Measurements from ENCODE around the gene CPZ.
"Not testable (repeated sequence)": the region's sequence is repeated elsewhere in the genome, so short reads cannot be mapped to it uniquely, and the experiment has no call there.

Gene CPZ

DNA sequence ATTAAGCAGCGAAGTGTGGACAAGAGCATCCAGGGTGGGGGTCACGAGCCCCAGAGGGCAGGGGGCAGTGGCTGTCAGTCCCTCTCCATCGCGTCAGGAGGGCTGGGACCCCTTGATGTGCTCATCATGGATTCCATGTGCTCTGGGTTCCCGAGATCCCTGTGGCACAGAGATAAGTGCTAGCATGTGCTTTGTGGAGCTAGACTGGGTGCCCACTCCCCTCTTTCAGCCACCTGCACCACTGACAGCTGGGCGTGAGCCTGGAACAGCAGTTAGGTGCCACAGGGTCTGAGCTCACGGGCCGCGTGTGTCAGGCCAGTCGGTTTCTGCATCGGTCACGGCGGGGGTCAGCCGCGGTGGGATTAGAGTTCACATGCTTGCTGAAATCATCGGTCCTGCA lies 24.3 kb downstream of the CPZ start:
- no peak for TF ChIP-seq CTCF (IDR thresholded peaks at IDR 0.05; ENCODE audit: control extremely low read depth, extremely low read depth, low read depth, missing control alignments)
- DNase-seq (ENCODE audit: extremely low spot score), result no peak
- POLR2A ChIA-PET, result no interaction called here
- CTCF ChIA-PET, result interaction anchor here (1.2 to 1.3 kb wide), 2 partner anchors 10 to 281 kb away, joined by 3 to 4 read pairs; no protein-coding TSS in a partner anchor

- POLR2A ChIA-PET, result no interaction called here
- CTCF ChIA-PET, result no interaction called here
- no peak for TF ChIP-seq CTCF (IDR thresholded peaks at IDR 0.05; ENCODE audit: control extremely low read depth, extremely low read depth, low read depth, missing control alignments)
- no peak for DNase-seq (ENCODE audit: extremely low spot score)
These were observed 25.0 kb downstream of the CPZ start for GRCh38 chr4:8617486-8618040.

GRCh38 chr4:8618421-8618820 lies 25.9 kb downstream of the CPZ start:
- ChIA-PET POLR2A (no interaction called here), CTCF (no interaction called here)
- no peak for DNase-seq (ENCODE audit: extremely low spot score)
- no peak for TF ChIP-seq CTCF (IDR thresholded peaks at IDR 0.05; ENCODE audit: control extremely low read depth, extremely low read depth, low read depth, missing control alignments)

DNA sequence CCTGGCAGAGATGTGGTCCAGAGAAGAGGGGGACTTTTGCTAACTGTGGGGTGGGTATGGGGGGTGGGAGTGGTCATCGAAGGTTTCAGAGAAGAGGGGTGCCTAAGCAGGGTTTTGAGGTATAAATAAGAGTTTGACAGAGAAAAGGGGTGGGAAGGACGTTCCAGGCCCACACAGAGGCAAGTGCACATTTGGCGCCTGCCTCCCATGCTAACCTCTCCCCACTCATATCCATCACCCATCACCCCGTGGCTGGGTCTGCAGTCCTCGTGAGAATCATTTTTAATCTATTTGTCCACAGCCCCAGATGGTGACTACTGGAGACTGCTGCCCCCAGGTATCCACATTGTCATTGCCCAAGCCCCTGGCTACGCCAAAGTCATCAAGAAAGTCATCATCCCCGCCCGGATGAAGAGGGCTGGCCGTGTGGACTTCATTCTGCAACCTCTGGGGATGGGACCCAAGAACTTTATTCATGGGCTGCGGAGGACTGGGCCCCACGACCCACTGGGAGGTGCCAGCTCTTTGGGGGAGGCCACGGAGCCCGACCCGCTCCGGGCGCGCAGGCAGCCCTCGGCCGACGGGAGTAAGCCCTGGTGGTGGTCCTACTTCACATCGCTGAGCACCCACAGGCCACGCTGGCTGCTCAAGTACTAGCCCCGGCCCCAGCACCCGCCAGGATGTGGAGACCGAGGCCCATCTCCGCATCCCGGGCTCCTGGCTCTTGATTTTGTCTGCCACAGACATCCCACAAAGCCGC lies 26.6 kb downstream of the CPZ start:
- ChIA-PET CTCF (no interaction called here), POLR2A (no interaction called here)
- TF ChIP-seq CTCF (IDR thresholded peaks at IDR 0.05; ENCODE audit: control extremely low read depth, extremely low read depth, low read depth, missing control alignments), result no peak
- DNase-seq (ENCODE audit: extremely low spot score), result no peak

GRCh38 chr4:8621135-8621534 lies 28.6 kb downstream of the CPZ start:
- POLR2A ChIA-PET; DNase-seq (ENCODE audit: extremely low spot score); CTCF ChIA-PET: not testable (repeated sequence)

- DNase-seq (ENCODE audit: extremely low spot score); CTCF ChIA-PET; POLR2A ChIA-PET: not testable (repeated sequence)
These were observed 32.2 kb downstream of the CPZ start for GRCh38 chr4:8624601-8625272.

- CTCF ChIA-PET; POLR2A ChIA-PET; DNase-seq (ENCODE audit: extremely low spot score): not testable (repeated sequence)
These were observed 37.8 kb downstream of the CPZ start for GRCh38 chr4:8630240-8630905.

- POLR2A ChIA-PET; CTCF ChIA-PET; DNase-seq (ENCODE audit: extremely low spot score): not testable (repeated sequence)
These were observed 39.3 kb downstream of the CPZ start for GRCh38 chr4:8631896-8632295.

DNA sequence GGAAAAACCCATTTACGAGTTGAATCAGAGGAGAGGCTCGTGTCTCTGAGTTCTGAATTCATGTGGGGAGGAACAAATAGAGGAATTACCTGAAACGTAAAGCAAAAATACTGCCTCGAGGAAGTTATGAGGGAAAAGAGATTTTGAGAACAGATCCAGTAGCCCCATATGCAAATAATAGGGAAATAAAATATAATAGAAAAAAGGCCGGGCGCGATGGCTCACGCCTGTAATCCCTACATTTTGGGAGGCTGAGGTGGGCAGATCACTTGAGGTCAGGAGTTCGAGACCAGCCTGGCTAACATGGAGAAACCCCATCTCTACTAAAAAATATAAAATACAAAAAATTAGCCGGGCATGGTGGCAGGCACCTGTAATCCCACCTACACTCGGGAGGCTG lies 42.2 kb downstream of the CPZ start:
- CTCF ChIA-PET; POLR2A ChIA-PET; DNase-seq (ENCODE audit: extremely low spot score): not testable (repeated sequence)

GRCh38 chr4:8635897-8636554 lies 43.5 kb downstream of the CPZ start:
- CTCF ChIA-PET; DNase-seq (ENCODE audit: extremely low spot score); POLR2A ChIA-PET: not testable (repeated sequence)
